Small intestine (tissue), 7 donors: ENCODE data around the gene MECR. TPM values are rescaled to one million over a fixed set of nuclear protein-coding genes. Genes with fewer than 3 reads are reported as not detected.

Source experiments
- DNase-seq, 2 donors: peaks; one replicate each; pipeline versions ENCODE4 v3.0.0 to v3.0.0-alpha.2; 2013
- FAIRE-seq: peaks from 2 replicates; lab custom pipeline; 2012; peaks lifted over from hg19 to GRCh38; lab: Jason Lieb, UNC
- H3K27ac ChIP-seq, 3 donors: one replicate each; pipeline ENCODE4 v1.5.1; 2013; ENCODE audit warnings: low read length in 2 of 3, mild to moderate bottlenecking in 2 of 3, control low read depth in 1 of 3, inconsistent platforms in 1 of 3, low read depth in 1 of 3, moderate library complexity in 1 of 3
- H3K27me3 ChIP-seq, 3 donors: one replicate each; pipeline ENCODE4 v1.6.1; 2013; ENCODE audit warnings: low read length in 3 of 3, inconsistent platforms in 1 of 3; ENCODE audit not compliant: control insufficient read depth in 3 of 3, insufficient read depth in 3 of 3
- H3K36me3 ChIP-seq, 3 donors: one replicate each; pipeline ENCODE4 v1.6.1; 2013; ENCODE audit warnings: low read length in 3 of 3, inconsistent platforms in 1 of 3, low read depth in 1 of 3, mild to moderate bottlenecking in 1 of 3, moderate library complexity in 1 of 3; ENCODE audit not compliant: control insufficient read depth in 3 of 3, insufficient read depth in 2 of 3
- H3K4me1 ChIP-seq, 3 donors: one replicate each; pipeline ENCODE4 v1.6.1; 2013; ENCODE audit warnings: low read length in 2 of 3, inconsistent platforms in 1 of 3, low read depth in 1 of 3, mild to moderate bottlenecking in 1 of 3, moderate library complexity in 1 of 3; ENCODE audit not compliant: control insufficient read depth in 3 of 3, insufficient read depth in 2 of 3
- H3K4me3 ChIP-seq, 3 donors: one replicate each; pipeline ENCODE4 v1.5.1; 2013; ENCODE audit warnings: low read length in 3 of 3, control low read depth in 1 of 3, inconsistent platforms in 1 of 3, low read depth in 1 of 3, mild to moderate bottlenecking in 1 of 3, moderate library complexity in 1 of 3
- H3K9me3 ChIP-seq, 2 donors: one replicate each; pipeline ENCODE4 v1.6.1; 2013; ENCODE audit warnings: low read depth in 1 of 2, low read length in 1 of 2; ENCODE audit not compliant: control insufficient read depth in 2 of 2, insufficient read depth in 1 of 2
- WGBS, 3 donors: extraction: QIAGEN DNeasy Blood & Tissue Kit; methylation state at CpG; one replicate each; pipeline ENCODE4 v1.1.7; 2013; 5-methylcytosine and 5-hydroxymethylcytosine counted together
- polyA plus RNA-seq, 4 donors: library from polyadenylated mRNA; stranded (reverse) in 3 of 4; unstranded in 1 of 4; fragments of 200-250 nt in 3 of 4; fragments of 120-200 nt in 1 of 4; gene quantifications; one replicate each; pipeline versions ENCODE4 v1.2.1 to v1.2.3, GENCODE V29; 2013
- donor health status: healthy with polysubstance abuse.
- donor health status: control.
- donor health status: control.
- donor health status: Bipolar disorder and iron deficiency.
- donor health status: healthy.

MECR gene
- polyA plus RNA-seq, 4 donors, result 9.7 to 21.3 (median 19.6) TPM

DNA sequence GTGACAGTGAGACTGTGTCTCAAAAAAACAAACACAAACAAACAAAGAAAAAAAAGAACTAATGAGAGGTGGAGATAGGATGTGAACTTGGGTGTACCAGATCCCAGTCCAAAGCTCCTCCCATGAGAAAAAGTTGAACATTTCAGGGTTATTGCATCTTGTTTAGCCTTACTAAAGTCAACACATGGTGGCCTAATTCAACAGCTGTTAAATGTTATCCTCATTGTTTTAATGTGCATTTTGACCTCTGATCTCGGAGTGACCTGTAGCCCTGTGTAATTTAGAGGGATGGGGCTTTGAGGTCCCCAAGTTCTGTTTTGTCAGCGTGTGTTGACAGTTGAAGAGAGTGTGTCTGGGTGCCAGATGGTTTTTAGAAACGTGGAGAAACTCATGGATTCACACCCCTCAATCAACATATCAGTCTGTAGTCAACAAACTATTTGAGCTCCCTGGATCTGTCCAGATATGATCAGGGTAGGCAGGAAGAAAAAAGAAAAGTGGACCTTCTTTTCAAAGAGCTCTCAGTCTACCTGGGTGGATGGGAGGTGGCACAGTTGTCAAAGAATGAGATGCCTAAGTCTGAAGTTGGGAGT is 40.3 kb upstream of the MECR start:
- no peaks in the 10 kb centered on the region for H3K36me3 ChIP-seq
- H3K4me3 ChIP-seq, result no peak overlapping the region
- DNase-seq (no peak), FAIRE-seq (no peak)
- no peak overlapping the region for H3K27ac ChIP-seq
- 12 to 35% (median 32%) methylated on average over 3 of the region's 3 CpGs for WGBS, 3 donors
- H3K27me3 ChIP-seq, result peaks cover 0 to 4% (median 0%) of the 10 kb centered on the region in 3 donors
- H3K4me1 ChIP-seq, result no peaks in the 10 kb centered on the region
- H3K9me3 ChIP-seq, result no peaks in the 10 kb centered on the region

- H3K27me3 ChIP-seq, result peaks cover 0 to 4% (median 0%) of the 10 kb centered on the region in 3 donors
- no peak overlapping the region for H3K4me3 ChIP-seq
- H3K4me1 ChIP-seq, result no peaks in the 10 kb centered on the region
- DNase-seq (no peak), FAIRE-seq (no peak)
- H3K27ac ChIP-seq, result no peak overlapping the region
- H3K9me3 ChIP-seq, result no peaks in the 10 kb centered on the region
- no peaks in the 10 kb centered on the region for H3K36me3 ChIP-seq
- 58 to 66% (median 61%) methylated on average over 8 of the region's 8 CpGs for WGBS, 3 donors
Measured at GRCh38 chr1:29269382-29269781, 38.6 kb upstream of the MECR start.

- no peak overlapping the region for H3K4me3 ChIP-seq
- H3K4me1 ChIP-seq, result no peaks in the 10 kb centered on the region
- DNase-seq (no peak), FAIRE-seq (no peak)
- WGBS, 3 donors, result 70 to 77% (median 73%) methylated on average over 9 of the region's 9 CpGs
- no peak overlapping the region for H3K27ac ChIP-seq
- H3K9me3 ChIP-seq, result no peaks in the 10 kb centered on the region
- H3K27me3 ChIP-seq, result peaks cover 0 to 4% (median 0%) of the 10 kb centered on the region in 3 donors
- no peaks in the 10 kb centered on the region for H3K36me3 ChIP-seq
Measured at GRCh38 chr1:29267321-29268070, 36.8 kb upstream of the MECR start.

DNA sequence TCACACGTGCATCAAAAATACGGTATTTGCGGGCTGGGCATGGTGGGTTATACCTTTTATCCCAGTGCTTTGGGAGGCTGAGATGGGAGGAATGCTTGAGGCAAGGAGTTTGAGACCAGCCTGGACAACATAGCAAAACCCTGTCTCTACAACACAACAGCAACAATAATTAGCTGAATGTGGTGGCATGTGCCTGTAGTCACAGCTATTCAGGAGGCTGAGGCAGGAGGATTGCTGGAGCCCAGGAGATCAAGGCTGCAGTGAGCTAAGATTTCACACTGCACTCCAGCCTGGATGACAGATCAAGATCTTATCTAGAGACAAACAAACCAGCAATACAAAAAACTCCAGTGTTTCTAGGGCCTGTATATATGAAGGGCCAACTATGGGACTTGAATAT is 36.2 kb upstream of the MECR start:
- no peak overlapping the region for H3K27ac ChIP-seq
- 88 to 97% (median 90%) methylated on average over 3 of the region's 3 CpGs for WGBS, 3 donors
- FAIRE-seq (no peak), DNase-seq (no peak)
- no peaks in the 10 kb centered on the region for H3K36me3 ChIP-seq
- no peaks in the 10 kb centered on the region for H3K4me1 ChIP-seq
- no peaks in the 10 kb centered on the region for H3K9me3 ChIP-seq
- H3K4me3 ChIP-seq, result no peak overlapping the region
- H3K27me3 ChIP-seq, result peaks cover 0 to 4% (median 0%) of the 10 kb centered on the region in 3 donors

DNA sequence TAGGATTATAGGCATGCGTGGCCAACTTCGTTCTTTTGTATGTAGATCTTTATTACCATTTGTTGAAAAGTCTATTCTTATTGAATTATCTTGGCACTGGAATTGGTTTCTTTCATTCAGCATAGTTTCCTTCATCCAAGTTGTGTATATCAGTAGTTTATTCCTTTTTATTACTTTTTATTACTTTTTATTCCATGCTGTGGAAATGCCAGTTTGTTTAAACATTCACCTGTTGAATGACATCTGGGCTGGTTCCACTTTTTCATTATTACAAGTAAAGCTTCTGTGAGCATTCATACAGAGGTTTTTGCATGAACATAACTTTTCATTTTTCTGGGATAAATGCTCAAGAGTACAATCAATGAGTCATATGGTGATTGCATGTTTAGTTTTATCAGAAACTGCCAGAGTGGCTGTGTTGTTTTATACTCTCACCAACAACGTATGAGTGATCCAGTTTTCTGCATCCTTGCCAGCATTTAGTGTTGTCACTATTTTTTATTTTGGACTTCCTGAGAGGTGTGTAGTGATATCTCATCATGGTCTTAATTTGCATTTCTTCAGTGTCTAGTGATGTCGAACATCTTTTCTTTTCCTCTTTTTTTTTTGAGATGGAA is 34.1 kb upstream of the MECR start:
- H3K9me3 ChIP-seq, result no peaks in the 10 kb centered on the region
- no peak for FAIRE-seq
- WGBS, 3 donors, result 17 to 61% (median 35%) methylated on average over 4 of the region's 4 CpGs
- peaks cover 6 to 10% (median 9%) of the 10 kb centered on the region in 3 donors for H3K27me3 ChIP-seq
- no peak for DNase-seq
- no peaks in the 10 kb centered on the region for H3K4me1 ChIP-seq
- H3K4me3 ChIP-seq, result no peak overlapping the region
- no peak overlapping the region for H3K27ac ChIP-seq
- H3K36me3 ChIP-seq, result no peaks in the 10 kb centered on the region

GRCh38 chr1:29260531-29260930 is 29.8 kb upstream of the MECR start:
- peaks cover 6 to 19% (median 17%) of the 10 kb centered on the region in 3 donors for H3K27me3 ChIP-seq
- H3K36me3 ChIP-seq, result no peaks in the 10 kb centered on the region
- DNase-seq, result no peak
- no peak for FAIRE-seq
- H3K9me3 ChIP-seq, result no peaks in the 10 kb centered on the region
- no peaks in the 10 kb centered on the region for H3K4me1 ChIP-seq
- no peak overlapping the region for H3K27ac ChIP-seq
- no peak overlapping the region for H3K4me3 ChIP-seq
- WGBS, 3 donors, result 50 to 60% (median 51%) methylated on average over 25 to 29 of the region's 29 CpGs

DNA sequence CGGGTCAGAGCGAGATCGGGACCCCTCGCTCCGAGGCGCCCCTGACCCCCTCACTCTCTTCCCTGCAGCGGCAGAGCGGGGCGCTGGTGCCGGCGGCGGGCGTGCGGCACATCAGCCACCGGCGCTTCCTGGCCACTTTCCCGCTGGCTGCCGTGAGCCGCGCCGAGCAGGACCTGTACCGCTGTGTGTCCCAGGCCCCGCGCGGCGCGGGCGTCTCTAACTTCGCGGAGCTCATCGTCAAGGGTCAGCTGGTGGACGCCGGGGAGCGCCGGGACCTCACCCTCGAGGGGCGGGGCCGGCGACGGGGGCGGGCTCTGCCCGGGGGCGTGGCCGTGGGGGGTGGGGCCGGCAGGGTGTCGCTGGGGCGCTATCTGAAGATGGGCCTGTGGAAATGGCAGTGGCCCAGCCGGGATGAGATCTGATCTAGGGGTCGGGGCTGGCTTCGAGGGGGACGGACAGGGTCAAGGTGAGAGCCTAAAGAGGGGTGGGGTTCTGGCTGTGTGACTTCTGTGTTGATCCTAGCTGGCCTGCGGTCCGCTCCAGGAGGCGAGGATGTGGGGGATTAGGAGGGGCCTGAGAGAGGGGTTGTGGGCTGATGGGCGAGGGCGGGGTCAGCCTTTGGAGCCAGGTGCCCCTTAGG is 29.2 kb upstream of the MECR start:
- 3 to 4% (median 4%) methylated on average over 41 to 56 of the region's 56 CpGs for whole genome bisulfite sequencing, 3 donors

More for the DNA sequence above, 29.2 kb upstream of the MECR start:
- H3K36me3 ChIP-seq, result no peaks in the 10 kb centered on the region
- H3K4me3 ChIP-seq, result peak overlapping the region in 2 of 3 donors; percentile 7 to 42
- H3K27ac ChIP-seq, result no peak overlapping the region
- peaks cover 6 to 19% (median 17%) of the 10 kb centered on the region in 3 donors for H3K27me3 ChIP-seq
- H3K4me1 ChIP-seq, result no peaks in the 10 kb centered on the region
- peak; percentile 38 to 57 for DNase-seq
- no peaks in the 10 kb centered on the region for H3K9me3 ChIP-seq
- FAIRE-seq, result no peak
